A549 treated with AZD2906 at 1 μM for 4 hours (cell line): ENCODE measurements around the gene TLX1. TPM values are rescaled to one million over a fixed set of nuclear protein-coding genes. Genes with fewer than 3 reads are reported as not detected.

ENCODE experiments used
- total RNA-seq: library from RNA; stranded (reverse); fragments of 200-300 nt; extraction: Qiagen RNA extraction; gene quantifications from 5 replicates; pipeline ENCODE4 v1.2.3, GENCODE V29; 2022

The TLX1 gene
- total RNA-seq: not detected in 5 replicates

GRCh38 chr10:101130984-101131961 lies at the start of gene TLX1:
TSS of gene TLX1 (plus strand) at chr10:101131300. CDS start at chr10:101131542, 242 bp downstream.

Other genes with a start within 250 kb of the TLX1 start
- 8.2 to 9.1 TPM (median 8.9 TPM) in 5 replicates for gene SLF2, start 218.3 kb upstream of the TLX1 start, total RNA-seq
- 6.5 to 8.0 TPM (median 7.4 TPM) in 5 replicates for gene SEMA4G, start 161.8 kb upstream of the TLX1 start, total RNA-seq
- 72.7 to 102 TPM (median 95.3 TPM) in 5 replicates for gene MRPL43, start 143.8 kb upstream of the TLX1 start, total RNA-seq
- 34.6 to 41.4 TPM (median 37.0 TPM) in 5 replicates for gene TWNK, start 143.8 kb upstream of the TLX1 start, total RNA-seq
- gene LZTS2, start 131.5 kb upstream of the TLX1 start, total RNA-seq: 28.7 to 41.3 TPM (median 39.6 TPM) in 5 replicates
- gene PDZD7, start 100.2 kb upstream of the TLX1 start, total RNA-seq: 0.64 to 1.5 TPM (median 1.1 TPM) in 5 replicates
- gene SFXN3, start 100.1 kb upstream of the TLX1 start, total RNA-seq: 41.6 to 48.3 TPM (median 45.5 TPM) in 5 replicates
- gene KAZALD1, start 69.3 kb upstream of the TLX1 start, total RNA-seq: 2.0 to 3.4 TPM (median 3.1 TPM) in 5 replicates
- not detected in 5 replicates for gene LBX1, start 98.2 kb downstream of the TLX1 start, total RNA-seq
- 7.6 to 10.1 TPM (median 8.5 TPM) in 5 replicates for gene BTRC, start 222.9 kb downstream of the TLX1 start, total RNA-seq